Activated T-helper 2 cell treated with anti-CD3 and anti-CD28 coated beads, Interferon-gamma antibody, Interleukin-2, Interleukin-4, amounts not matched to agents 10 μg/mL and 5 μg/mL and 100 μg/mL, durations not matched to agents 14 hours and 24 hours and 36 hours (primary cell): Measurements from ENCODE around the gene STAMBP. TPM values are rescaled to one million over a fixed set of nuclear protein-coding genes. Genes with fewer than 3 reads are reported as not detected.
"Not testable (repeated sequence)": the region's sequence is repeated elsewhere in the genome, so short reads cannot be mapped to it uniquely, and the experiment has no call there.

Source experiments
- DNase-seq: peaks from one replicate; pipeline ENCODE4 v3.0.0; 2021; ENCODE audit warnings: low spot score
- H3K27ac Mint-ChIP-seq: one replicate; pipeline ENCODE4 v1.8.0; 2021; ENCODE audit warnings: mixed read lengths
- H3K27me3 Mint-ChIP-seq: one replicate; pipeline ENCODE4 v1.8.0; 2021; ENCODE audit warnings: low read depth, mixed read lengths
- H3K36me3 Mint-ChIP-seq: one replicate; pipeline ENCODE4 v1.8.0; 2021; ENCODE audit warnings: low read depth, mixed read lengths
- H3K4me1 Mint-ChIP-seq: one replicate; pipeline ENCODE4 v1.8.0; 2021; ENCODE audit warnings: low read depth, mixed read lengths
- H3K4me3 Mint-ChIP-seq: one replicate; pipeline ENCODE4 v1.8.0; 2021; ENCODE audit warnings: low read depth, mild to moderate bottlenecking, moderate library complexity, mixed read lengths
- H3K9me3 Mint-ChIP-seq: one replicate; pipeline ENCODE4 v1.8.0; 2021; ENCODE audit warnings: mixed read lengths
- intact Hi-C: fragments of 100-400 bp; cut with micrococcal nuclease; formaldehyde crosslinking; loops from one replicate; pipeline ENCODE4 v1.15.1; 2023
- total RNA-seq: library from RNA; stranded (reverse); gene quantifications from 2 replicates; pipeline ENCODE4 v1.2.3, GENCODE V29; 2022

The STAMBP gene
- total RNA-seq, 1 donor from 2014 or later, result 54.3 TPM

GRCh38 chr2:73877071-73877802 is 48.5 kb downstream of the STAMBP start:
- Mint-ChIP-seq H3K9me3 (no peaks in the 10 kb centered on the region), H3K4me1 (peaks cover 13% of the 10 kb centered on the region), H3K36me3 (peaks cover 8% of the 10 kb centered on the region), H3K27me3 (no peaks in the 10 kb centered on the region), H3K27ac (no peak overlapping the region), H3K4me3 (no peak overlapping the region)
- intact Hi-C loops, result loop anchor here (1.0 kb wide), 1 partner anchor 9 kb away; no protein-coding TSS in a partner anchor
- no peak for DNase-seq

- H3K4me1 Mint-ChIP-seq, result peaks cover 13% of the 10 kb centered on the region
- H3K27me3 Mint-ChIP-seq, H3K36me3 Mint-ChIP-seq, DNase-seq, H3K4me3 Mint-ChIP-seq, H3K27ac Mint-ChIP-seq, H3K9me3 Mint-ChIP-seq: not testable (repeated sequence)
- intact Hi-C loops, result loop anchor here (1.0 kb wide), 1 partner anchor 8 kb away; no protein-coding TSS in a partner anchor
Measured at GRCh38 chr2:73877984-73878383, 49.2 kb downstream of the STAMBP start.

GRCh38 chr2:73885406-73885805 is 56.6 kb downstream of the STAMBP start:
- H3K4me1 Mint-ChIP-seq, result peaks cover 22% of the 10 kb centered on the region
- H3K27me3 Mint-ChIP-seq, result no peaks in the 10 kb centered on the region
- no peak for DNase-seq
- peaks cover 2% of the 10 kb centered on the region for H3K36me3 Mint-ChIP-seq
- intact Hi-C loops, result loop anchor here (5.0 kb wide), 1 partner anchor 42 kb away; the partner anchor contains the start of gene DGUOK
- H3K27ac Mint-ChIP-seq, result no peak overlapping the region
- H3K9me3 Mint-ChIP-seq, result peaks cover 11% of the 10 kb centered on the region
- H3K4me3 Mint-ChIP-seq, result no peak overlapping the region

- DNase-seq, result no peak
- H3K4me1 Mint-ChIP-seq, result peaks cover 22% of the 10 kb centered on the region
- H3K27ac Mint-ChIP-seq, result peak overlapping the region; percentile 77
- H3K9me3 Mint-ChIP-seq, result peaks cover 11% of the 10 kb centered on the region
- no peak overlapping the region for H3K4me3 Mint-ChIP-seq
- peaks cover 2% of the 10 kb centered on the region for H3K36me3 Mint-ChIP-seq
- H3K27me3 Mint-ChIP-seq, result no peaks in the 10 kb centered on the region
- intact Hi-C loops, result loop anchor here (1.0 to 5.0 kb wide), 5 partner anchors 9 to 56 kb away; partner anchors contain the start of gene DGUOK
Measured at GRCh38 chr2:73886357-73886756, 57.6 kb downstream of the STAMBP start.

GRCh38 chr2:73887596-73888353 is 59.0 kb downstream of the STAMBP start:
- H3K4me1 Mint-ChIP-seq, result peaks cover 22% of the 10 kb centered on the region
- peaks cover 11% of the 10 kb centered on the region for H3K9me3 Mint-ChIP-seq
- H3K27me3 Mint-ChIP-seq, DNase-seq, H3K27ac Mint-ChIP-seq, H3K4me3 Mint-ChIP-seq, H3K36me3 Mint-ChIP-seq: not testable (repeated sequence)
- intact Hi-C loops, result loop anchor here (2.0 to 5.0 kb wide), 2 partner anchors 40 to 57 kb away; partner anchors contain the start of gene DGUOK

- peaks cover 11% of the 10 kb centered on the region for H3K9me3 Mint-ChIP-seq
- H3K27me3 Mint-ChIP-seq, result no peaks in the 10 kb centered on the region
- intact Hi-C loops, result loop anchor here (5.0 kb wide), 1 partner anchor 39 kb away; the partner anchor contains the start of gene DGUOK
- peaks cover 22% of the 10 kb centered on the region for H3K4me1 Mint-ChIP-seq
- peaks cover 2% of the 10 kb centered on the region for H3K36me3 Mint-ChIP-seq
- no peak for DNase-seq
- H3K4me3 Mint-ChIP-seq, result no peak overlapping the region
- peak overlapping the region; percentile 22 for H3K27ac Mint-ChIP-seq
Measured at GRCh38 chr2:73888388-73888787, 59.6 kb downstream of the STAMBP start.

GRCh38 chr2:73889206-73889605 is 60.4 kb downstream of the STAMBP start:
- peaks cover 2% of the 10 kb centered on the region for H3K36me3 Mint-ChIP-seq
- peaks cover 11% of the 10 kb centered on the region for H3K9me3 Mint-ChIP-seq
- intact Hi-C loops, result loop anchor here (5.0 kb wide), 1 partner anchor 38 kb away; the partner anchor contains the start of gene DGUOK
- H3K4me3 Mint-ChIP-seq, result no peak overlapping the region
- H3K27ac Mint-ChIP-seq, result no peak overlapping the region
- DNase-seq, result no peak
- H3K4me1 Mint-ChIP-seq, result peaks cover 25% of the 10 kb centered on the region
- no peaks in the 10 kb centered on the region for H3K27me3 Mint-ChIP-seq

GRCh38 chr2:73890301-73891092 is 61.7 kb downstream of the STAMBP start:
- DNase-seq, result no peak
- Mint-ChIP-seq H3K27ac (no peak overlapping the region), H3K9me3 (peaks cover 11% of the 10 kb centered on the region), H3K4me1 (peaks cover 37% of the 10 kb centered on the region), H3K27me3 (no peaks in the 10 kb centered on the region), H3K36me3 (peaks cover 2% of the 10 kb centered on the region), H3K4me3 (no peak overlapping the region)
- intact Hi-C loops, result no loop called here

GRCh38 chr2:73891276-73891901 is 62.6 kb downstream of the STAMBP start:
- DNase-seq, result no peak
- intact Hi-C loops, result no loop called here
- H3K27ac Mint-ChIP-seq, result no peak overlapping the region
- H3K4me3 Mint-ChIP-seq, result no peak overlapping the region
- peaks cover 35% of the 10 kb centered on the region for H3K4me1 Mint-ChIP-seq
- peaks cover 2% of the 10 kb centered on the region for H3K36me3 Mint-ChIP-seq
- no peaks in the 10 kb centered on the region for H3K27me3 Mint-ChIP-seq
- H3K9me3 Mint-ChIP-seq, result peaks cover 7% of the 10 kb centered on the region

GRCh38 chr2:73892631-73893329 is 64.0 kb downstream of the STAMBP start, which contains the start of gene ACTG2:
Gene ACTG2 (plus strand): TSS chr2:73893008. CDS start chr2:73901312, 8,304 bp downstream.
- Mint-ChIP-seq H3K36me3 (no peaks in the 10 kb centered on the region), H3K4me3 (no peak within 1 kb of the TSS), H3K27ac (no peak within 1 kb of the TSS)

GRCh38 chr2:73893764-73894474 is 65.2 kb downstream of the STAMBP start:
- intact Hi-C loops, result no loop called here
- Mint-ChIP-seq H3K4me1 (peaks cover 34% of the 10 kb centered on the region), H3K36me3 (no peaks in the 10 kb centered on the region), H3K27ac (no peak overlapping the region), H3K27me3 (no peaks in the 10 kb centered on the region), H3K4me3 (no peak overlapping the region), H3K9me3 (no peaks in the 10 kb centered on the region)
- no peak for DNase-seq

More at GRCh38 chr2:73892631-73893329, 64.0 kb downstream of the STAMBP start, which contains the start of gene ACTG2:
- intact Hi-C loops, result no loop called here
- no peak for DNase-seq
- Mint-ChIP-seq H3K27me3 (no peaks in the 10 kb centered on the region), H3K4me1 (peaks cover 39% of the 10 kb centered on the region), H3K9me3 (no peaks in the 10 kb centered on the region)
